Neural progenitor cell (in vitro differentiated cells): ENCODE data around the gene CLIC5. TPM values are rescaled to one million over a fixed set of nuclear protein-coding genes. Genes with fewer than 3 reads are reported as not detected.

Experiments used
- DNase-seq: peaks from one replicate; pipeline ENCODE4 v3.0.0-alpha.2; 2016; ENCODE audit warnings: low spot score
- H2AFZ ChIP-seq: fragments of 200-600 bp; sonication (generic); replicated peaks from 2 replicates; pipeline ENCODE4 v1.6.1; 2016; ENCODE audit warnings: antibody characterized with exemption
- H3F3A ChIP-seq: fragments of 200-600 bp; sonication (generic); 2 replicates; pipeline ENCODE4 v1.6.1; 2016; ENCODE audit warnings: antibody characterized with exemption, low read depth
- H3K27ac ChIP-seq: fragments of 200-600 bp; sonication (generic); 2 replicates; pipeline ENCODE4 v1.5.1; 2016; ENCODE audit warnings: mild to moderate bottlenecking
- H3K27me3 ChIP-seq: fragments of 200-600 bp; sonication (generic); 2 replicates; pipeline ENCODE4 v1.6.1; 2016; ENCODE audit warnings: mild to moderate bottlenecking, moderate library complexity
- H3K36me3 ChIP-seq: fragments of 200-600 bp; sonication (generic); 2 replicates; pipeline ENCODE4 v1.5.1; 2016
- H3K4me1 ChIP-seq: fragments of 200-600 bp; sonication (generic); 2 replicates; pipeline ENCODE4 v1.6.1; 2016; ENCODE audit warnings: mixed run types
- H3K4me2 ChIP-seq: fragments of 200-600 bp; sonication (generic); 2 replicates; pipeline ENCODE4 v1.6.1; 2016
- H3K4me3 ChIP-seq: fragments of 200-600 bp; sonication (generic); 2 replicates; pipeline ENCODE4 v1.5.1; 2016
- H3K79me2 ChIP-seq: fragments of 200-600 bp; sonication (generic); 2 replicates; pipeline ENCODE4 v1.6.1; 2016; ENCODE audit warnings: low read depth
- H3K9ac ChIP-seq: fragments of 200-600 bp; sonication (generic); 2 replicates; pipeline ENCODE4 v1.6.1; 2016
- H3K9me3 ChIP-seq: fragments of 200-600 bp; sonication (generic); 2 replicates; pipeline ENCODE4 v1.5.1; 2016; ENCODE audit warnings: low read depth
- H4K20me1 ChIP-seq: fragments of 200-600 bp; sonication (generic); 2 replicates; pipeline ENCODE4 v1.6.1; 2016; ENCODE audit warnings: low read depth
- H3K27ac Mint-ChIP-seq: 3 replicates; pipeline ENCODE4 v1.8.0; 2021; ENCODE audit warnings: mixed read lengths
- H3K27me3 Mint-ChIP-seq: 2 replicates; pipeline ENCODE4 v1.8.0; 2022; ENCODE audit warnings: low read depth, mild to moderate bottlenecking, inconsistent platforms, moderate library complexity, mixed read lengths; ENCODE audit not compliant: insufficient read depth
- H3K36me3 Mint-ChIP-seq: 3 replicates; pipeline ENCODE4 v1.8.0; 2021; ENCODE audit warnings: mixed read lengths
- H3K4me1 Mint-ChIP-seq: 3 replicates; pipeline ENCODE4 v1.8.0; 2021; ENCODE audit warnings: mixed read lengths
- H3K4me3 Mint-ChIP-seq: 3 replicates; pipeline ENCODE4 v1.8.0; 2021; ENCODE audit warnings: mild to moderate bottlenecking, moderate library complexity, mixed read lengths
- H3K9me3 Mint-ChIP-seq: 3 replicates; pipeline ENCODE4 v1.8.0; 2020; ENCODE audit warnings: mixed read lengths
- CTCF ChIP-seq: fragments of 200-600 bp; sonication (generic); IDR thresholded peaks from 2 replicates; pipeline ENCODE4 v1.5.1; 2017; ENCODE audit warnings: antibody characterized with exemption, mild to moderate bottlenecking
- EZH2 ChIP-seq: fragments of 200-600 bp; sonication (generic); IDR thresholded peaks from 2 replicates; pipeline ENCODE4 v1.6.1; 2017; ENCODE audit warnings: antibody characterized with exemption, mild to moderate bottlenecking, moderate library complexity
- EZH2phosphoT487 ChIP-seq: fragments of 200-600 bp; sonication (generic); IDR thresholded peaks from 2 replicates; pipeline ENCODE4 v1.6.1; 2017; ENCODE audit warnings: antibody characterized with exemption
- total RNA-seq: library from RNA; depleted of rRNA; stranded (reverse); fragments of >200 nt; gene quantifications from 2 replicates; pipeline ENCODE4 v1.2.3, GENCODE V29; 2015; ENCODE audit warnings: low replicate concordance

Gene CLIC5
- total RNA-seq, 1 donor from 2014 or later, result not detected

DNA sequence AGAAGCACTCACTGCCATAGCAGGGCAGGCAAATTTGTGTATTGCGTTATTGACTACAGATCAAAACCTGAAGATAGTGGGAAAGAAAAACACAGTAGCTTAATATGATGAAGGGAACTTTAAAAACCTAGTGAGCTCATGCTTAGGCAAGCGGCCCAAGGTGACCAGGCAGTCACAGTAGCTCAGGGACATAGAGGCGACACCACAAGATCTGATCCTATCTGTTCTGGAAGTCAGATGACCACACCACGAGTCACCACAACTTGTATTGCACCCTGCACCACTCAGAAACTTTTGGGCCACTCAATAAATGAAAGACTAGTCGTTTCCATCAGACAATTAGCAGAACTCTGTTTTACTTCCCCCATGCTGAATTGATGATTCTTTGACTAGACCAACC lies 4.9 kb downstream of the CLIC5 start:
- H3K4me3 ChIP-seq, result no peak overlapping the region
- no peak for DNase-seq
- no peaks in the 10 kb centered on the region for H3K36me3 ChIP-seq
- H3K79me2 ChIP-seq, result no peaks in the 10 kb centered on the region
- no peak overlapping the region for H3K27ac ChIP-seq
- Mint-ChIP-seq H3K9me3 (no peaks in the 10 kb centered on the region), H3K4me1 (peaks cover 7% of the 10 kb centered on the region), H3K36me3 (no peaks in the 10 kb centered on the region), H3K4me3 (no peak overlapping the region), H3K27me3 (peaks cover 27% of the 10 kb centered on the region), H3K27ac (no peak overlapping the region)
- H3K9ac ChIP-seq, result no peak overlapping the region
- peaks cover 7% of the 10 kb centered on the region for H3F3A ChIP-seq
- H2AFZ ChIP-seq, result no peak overlapping the region
- TF ChIP-seq CTCF (no peak), EZH2phosphoT487 (no peak), EZH2 (no peak)
- peaks cover 35% of the 10 kb centered on the region for H3K27me3 ChIP-seq
- H3K9me3 ChIP-seq, result no peaks in the 10 kb centered on the region
- no peak overlapping the region for H3K4me2 ChIP-seq
- H3K4me1 ChIP-seq, result peaks cover 9% of the 10 kb centered on the region
- H4K20me1 ChIP-seq, result no peaks in the 10 kb centered on the region

- H3K4me1 ChIP-seq, result peaks cover 9% of the 10 kb centered on the region
- H3K9me3 ChIP-seq, result no peaks in the 10 kb centered on the region
- H3K4me2 ChIP-seq, result no peak overlapping the region
- H3K27me3 Mint-ChIP-seq, result peaks cover 27% of the 10 kb centered on the region
- no peak overlapping the region for H3K27ac ChIP-seq
- no peak overlapping the region for H3K4me3 Mint-ChIP-seq
- peaks cover 30% of the 10 kb centered on the region for H3K27me3 ChIP-seq
- H3K36me3 Mint-ChIP-seq, result no peaks in the 10 kb centered on the region
- H2AFZ ChIP-seq, result no peak overlapping the region
- no peaks in the 10 kb centered on the region for H3K9me3 Mint-ChIP-seq
- no peak overlapping the region for H3K4me3 ChIP-seq
- DNase-seq, result no peak
- H3K4me1 Mint-ChIP-seq, result peaks cover 12% of the 10 kb centered on the region
- H4K20me1 ChIP-seq, result no peaks in the 10 kb centered on the region
- no peak overlapping the region for H3K9ac ChIP-seq
- H3K27ac Mint-ChIP-seq, result no peak overlapping the region
- no peaks in the 10 kb centered on the region for H3K79me2 ChIP-seq
- H3K36me3 ChIP-seq, result no peaks in the 10 kb centered on the region
- TF ChIP-seq EZH2phosphoT487, result no peak
- no peak for TF ChIP-seq EZH2
- no peak for TF ChIP-seq CTCF
- peaks cover 7% of the 10 kb centered on the region for H3F3A ChIP-seq
Observed at GRCh38 chr6:46010270-46010669, 5.4 kb downstream of the CLIC5 start.

- no peak for TF ChIP-seq EZH2
- no peak for TF ChIP-seq CTCF
- no peak for TF ChIP-seq EZH2phosphoT487
- H3K4me3 Mint-ChIP-seq, result no peak overlapping the region
- Histone ChIP-seq H3K4me3 (no peak overlapping the region), H3K36me3 (no peaks in the 10 kb centered on the region), H4K20me1 (no peaks in the 10 kb centered on the region), H3K27me3 (no peaks in the 10 kb centered on the region), H2AFZ (no peak overlapping the region), H3K79me2 (no peaks in the 10 kb centered on the region), H3F3A (no peaks in the 10 kb centered on the region), H3K27ac (no peak overlapping the region), H3K9ac (no peak overlapping the region), H3K4me1 (no peaks in the 10 kb centered on the region), H3K4me2 (no peak overlapping the region), H3K9me3 (no peaks in the 10 kb centered on the region)
- H3K27ac Mint-ChIP-seq, result no peak overlapping the region
- no peak for DNase-seq
- peaks cover 5% of the 10 kb centered on the region for H3K27me3 Mint-ChIP-seq
- peaks cover 5% of the 10 kb centered on the region for H3K4me1 Mint-ChIP-seq
- H3K9me3 Mint-ChIP-seq, result no peaks in the 10 kb centered on the region
- H3K36me3 Mint-ChIP-seq, result no peaks in the 10 kb centered on the region
Observed at GRCh38 chr6:46002264-46002663, 13.4 kb downstream of the CLIC5 start.
